CD14-positive monocyte (primary cell): ENCODE data around the gene HES4. TPM values are rescaled to one million over a fixed set of nuclear protein-coding genes. Genes with fewer than 3 reads are reported as not detected.

Experiments used
- DNase-seq, 3 donors: peaks; one replicate each; pipeline ENCODE4 v3.0.0-alpha.2; 2011 to 2022
- H2AFZ ChIP-seq: 2 replicates; pipeline ENCODE4 v1.6.0; 2012; ENCODE audit warnings: mild to moderate bottlenecking, low read depth, low read length, inconsistent platforms; ENCODE audit not compliant: insufficient read depth, poor library complexity, severe bottlenecking
- H3K27ac ChIP-seq, 2 donors: 1 replicate in 1 of 2; 2 replicates in 1 of 2; pipeline ENCODE4 v1.5.1; 2012 to 2013; ENCODE audit warnings: low read length in 2 of 2, control low read depth in 1 of 2, inconsistent platforms in 1 of 2, low read depth in 1 of 2, mild to moderate bottlenecking in 1 of 2
- H3K27me3 ChIP-seq, 2 donors: one replicate each; pipeline versions ENCODE4 v1.6.0 to v1.6.1; 2011 to 2013; ENCODE audit warnings: low read length in 2 of 2; ENCODE audit not compliant: control insufficient read depth in 2 of 2, insufficient read depth in 2 of 2
- H3K36me3 ChIP-seq, 2 donors: replicated peaks in 1 of 2; 1 replicate in 1 of 2; 2 replicates in 1 of 2; pipeline versions ENCODE4 v1.5.1 to v1.6.1; 2012 to 2013; ENCODE audit warnings: low read length in 2 of 2, control low read depth in 1 of 2, inconsistent platforms in 1 of 2, mild to moderate bottlenecking in 1 of 2; ENCODE audit not compliant: insufficient read depth in 2 of 2, control insufficient read depth in 1 of 2
- H3K4me1 ChIP-seq, 2 donors: 1 replicate in 1 of 2; 2 replicates in 1 of 2; pipeline versions ENCODE4 v1.5.1 to v1.6.1; 2012 to 2013; ENCODE audit warnings: low read length in 2 of 2, control low read depth in 1 of 2, inconsistent platforms in 1 of 2, mild to moderate bottlenecking in 1 of 2, moderate library complexity in 1 of 2; ENCODE audit not compliant: insufficient read depth in 2 of 2, control insufficient read depth in 1 of 2
- H3K4me2 ChIP-seq: replicated peaks from 2 replicates; pipeline ENCODE3; 2012; ENCODE audit warnings: low read length, moderate library complexity, mild to moderate bottlenecking; ENCODE audit not compliant: poor library complexity, severe bottlenecking; ENCODE audit errors: extremely low read depth
- H3K4me3 ChIP-seq, 3 experiments: fragments of 200-600 bp in 1 of 3; sonication (generic) in 1 of 3; replicated peaks in 1 of 3; 1 replicate in 2 of 3; 2 replicates in 1 of 3; pipeline ENCODE4 v1.5.1; 2011 to 2013; ENCODE audit warnings: low read length in 3 of 3, mild to moderate bottlenecking in 3 of 3, control low read depth in 2 of 3, low read depth in 2 of 3, inconsistent platforms in 1 of 3, moderate library complexity in 1 of 3
- H3K79me2 ChIP-seq: 2 replicates; pipeline ENCODE4 v1.6.0; 2012; ENCODE audit warnings: mild to moderate bottlenecking, control low read depth, inconsistent platforms, low read length, moderate library complexity; ENCODE audit not compliant: insufficient read depth
- H3K9ac ChIP-seq: 2 replicates; pipeline ENCODE4 v1.6.0; 2017; ENCODE audit warnings: low read length, mild to moderate bottlenecking; ENCODE audit not compliant: insufficient read depth, poor library complexity, severe bottlenecking
- H3K9me3 ChIP-seq, 2 donors: replicated peaks in 1 of 2; 1 replicate in 1 of 2; 2 replicates in 1 of 2; pipeline versions ENCODE4 v1.5.1 to v1.6.1; 2012 to 2013; ENCODE audit warnings: low read length in 2 of 2, control low read depth in 1 of 2; ENCODE audit not compliant: control insufficient read depth in 1 of 2, insufficient read depth in 1 of 2
- H4K20me1 ChIP-seq: 2 replicates; pipeline ENCODE4 v1.6.0; 2012; ENCODE audit warnings: mild to moderate bottlenecking, low read length, control low read depth, moderate library complexity; ENCODE audit not compliant: insufficient read depth
- H3K27ac Mint-ChIP-seq, 7 donors: one replicate each; pipeline ENCODE4 v1.8.0; 2020; ENCODE audit warnings: mild to moderate bottlenecking in 7 of 7, mixed read lengths in 7 of 7, moderate library complexity in 6 of 7, inconsistent platforms in 2 of 7
- H3K27me3 Mint-ChIP-seq, 3 donors: one replicate each; pipeline ENCODE4 v1.8.0; 2021 to 2022; ENCODE audit warnings: low read depth in 3 of 3, mild to moderate bottlenecking in 3 of 3, mixed read lengths in 3 of 3, moderate library complexity in 3 of 3, inconsistent platforms in 1 of 3
- H3K36me3 Mint-ChIP-seq, 2 donors: one replicate each; pipeline ENCODE4 v1.8.0; 2020; ENCODE audit warnings: mixed read lengths in 2 of 2, inconsistent platforms in 1 of 2, mild to moderate bottlenecking in 1 of 2
- H3K4me1 Mint-ChIP-seq: one replicate; pipeline ENCODE4 v1.8.0; 2020; ENCODE audit warnings: mild to moderate bottlenecking, mixed read lengths
- H3K4me3 Mint-ChIP-seq, 2 donors: one replicate each; pipeline ENCODE4 v1.8.0; 2020; ENCODE audit warnings: mild to moderate bottlenecking in 2 of 2, mixed read lengths in 2 of 2, moderate library complexity in 1 of 2
- H3K9me3 Mint-ChIP-seq, 7 donors: one replicate each; pipeline ENCODE4 v1.8.0; 2020 to 2022; ENCODE audit warnings: mixed read lengths in 7 of 7, mild to moderate bottlenecking in 6 of 7, moderate library complexity in 6 of 7, inconsistent platforms in 2 of 7
- CTCF ChIP-seq: fragments of 200-600 bp; IDR thresholded peaks from one replicate; pipeline ENCODE4 v1.8.0; 2022; ENCODE audit warnings: antibody characterized with exemption, mild to moderate bottlenecking
- WGBS: methylation state at CpG from one replicate; pipeline ENCODE4 v1.1.5; 2013; ENCODE audit warnings: missing lambda C conversion rate; ENCODE audit not compliant: insufficient coverage; 5-methylcytosine and 5-hydroxymethylcytosine counted together
- intact Hi-C, 2 donors: fragments of 100-400 bp; cut with micrococcal nuclease; formaldehyde crosslinking; loops; one replicate each; pipeline versions ENCODE4 v1.15.0 to v1.15.1; 2023
- polyA plus RNA-seq, 3 donors: library from polyadenylated mRNA; depleted of rRNA in 1 of 3; unstranded in 2 of 3; stranded (reverse) in 1 of 3; fragments of 300-500 nt in 2 of 3; fragments of >200 nt in 1 of 3; fragmentation: Illumina TruSeq in 2 of 3; gene quantifications; 1 replicate in 2 of 3; 2 replicates in 1 of 3; pipeline ENCODE4 v1.2.3, GENCODE V29; 2012 to 2021
- small RNA-seq: library from RNA; depleted of rRNA; stranded (forward); fragments of <200 nt; gene quantifications from one replicate; pipeline ENCODE3, GENCODE V24; 2012; ENCODE audit warnings: low read depth; ENCODE audit not compliant: insufficient read length

HES4 gene
- polyA plus RNA-seq, 3 donors, result 1.4 to 26.8 (median 2.0) TPM

- no peak overlapping the region for H3K4me3 ChIP-seq
- Mint-ChIP-seq H3K9me3 (no peaks in the 10 kb centered on the region), H3K27me3 (peaks cover 0 to 6% (median 0%) of the 10 kb centered on the region in 3 donors), H3K36me3 (peaks cover 85 to 99% of the 10 kb centered on the region in 2 donors), H3K27ac (peak overlapping the region in 1 of 7 donors; percentile 35), H3K4me3 (no peak overlapping the region), H3K4me1 (peaks cover 10% of the 10 kb centered on the region)
- no peak overlapping the region for H3K4me2 ChIP-seq
- no peak overlapping the region for H3K9ac ChIP-seq
- intact Hi-C loops, result no loop called here
- peaks cover 96 to 100% of the 10 kb centered on the region in 2 donors for H3K36me3 ChIP-seq
- no peaks in the 10 kb centered on the region for H3K79me2 ChIP-seq
- no peak overlapping the region for H3K27ac ChIP-seq
- H3K27me3 ChIP-seq, result no peaks in the 10 kb centered on the region
- 94% methylated on average over 12 of the region's 23 CpGs for WGBS
- H2AFZ ChIP-seq, result no peak overlapping the region
- no peaks in the 10 kb centered on the region for H3K9me3 ChIP-seq
- H3K4me1 ChIP-seq, result peaks cover 0 to 12% of the 10 kb centered on the region in 2 donors
- H4K20me1 ChIP-seq, result peaks cover 42% of the 10 kb centered on the region
- DNase-seq, result no peak
- no peak for TF ChIP-seq CTCF
Observed at GRCh38 chr1:950881-951280, 49.0 kb downstream of the HES4 start.

- DNase-seq, result no peak
- H4K20me1 ChIP-seq, result peaks cover 42% of the 10 kb centered on the region
- no peaks in the 10 kb centered on the region for H3K27me3 ChIP-seq
- Mint-ChIP-seq H3K4me1 (peaks cover 4% of the 10 kb centered on the region), H3K36me3 (peaks cover 86 to 99% of the 10 kb centered on the region in 2 donors), H3K9me3 (no peaks in the 10 kb centered on the region), H3K27ac (no peak overlapping the region), H3K4me3 (no peak overlapping the region), H3K27me3 (peaks cover 0 to 6% (median 3%) of the 10 kb centered on the region in 3 donors)
- H3K4me2 ChIP-seq, result no peak overlapping the region
- intact Hi-C loops, result no loop called here
- no peaks in the 10 kb centered on the region for H3K9me3 ChIP-seq
- WGBS, result 98% methylated on average over 9 of the region's 9 CpGs
- H3K36me3 ChIP-seq, result peaks cover 96 to 100% of the 10 kb centered on the region in 2 donors
- H2AFZ ChIP-seq, result no peak overlapping the region
- H3K9ac ChIP-seq, result no peak overlapping the region
- no peak overlapping the region for H3K4me3 ChIP-seq
- H3K79me2 ChIP-seq, result no peaks in the 10 kb centered on the region
- no peak for TF ChIP-seq CTCF
- H3K4me1 ChIP-seq, result peaks cover 0 to 6% of the 10 kb centered on the region in 2 donors
- H3K27ac ChIP-seq, result no peak overlapping the region
Observed at GRCh38 chr1:950268-950667, 49.6 kb downstream of the HES4 start.

Small RNA genes within 50 kb of the gene (small RNA-seq; reads per million reads assigned to genes)
- not detected for gene AL645608.3

Other genes with a start within 250 kb of the HES4 start
- not detected for gene SAMD11, start 76.2 kb downstream of the HES4 start, polyA plus RNA-seq
- gene NOC2L, start 40.8 kb downstream of the HES4 start, polyA plus RNA-seq, result 10 to 100 TPM; 34.5 to 47.9 (median 35.8) TPM
- gene KLHL17, start 39.5 kb downstream of the HES4 start, polyA plus RNA-seq, result 10 to 100 TPM in 1 of 3 donors, under 1 TPM in 2; 0.31 to 48.1 (median 0.71) TPM
- 1 to 10 TPM in 1 of 3 donors, under 1 TPM in 2; 0.21 to 1.5 (median 0.62) TPM for gene PLEKHN1, start 33.6 kb downstream of the HES4 start, polyA plus RNA-seq
- gene PERM1, start 18.0 kb downstream of the HES4 start, polyA plus RNA-seq, result not detected
- gene ISG15, start 13.4 kb upstream of the HES4 start, polyA plus RNA-seq, result 100 to 1,000 TPM; 128 to 241 (median 145) TPM
- gene AGRN, start 20.0 kb upstream of the HES4 start, polyA plus RNA-seq, result 1 to 10 TPM in 1 of 3 donors, under 1 TPM in 2; 0.06 to 4.7 (median 0.43) TPM
- gene RNF223, start 74.2 kb upstream of the HES4 start, polyA plus RNA-seq, result not detected
- 10 to 100 TPM in 1 of 3 donors, 1 to 10 TPM in 2; 3.0 to 18.8 (median 3.3) TPM for gene C1orf159, start 116.0 kb upstream of the HES4 start, polyA plus RNA-seq
- under 1 TPM in 1 of 3 donors, not detected in 2; 0.06 TPM for gene TTLL10, start 173.8 kb upstream of the HES4 start, polyA plus RNA-seq
- gene TNFRSF18, start 206.5 kb upstream of the HES4 start, polyA plus RNA-seq, result not detected
- gene TNFRSF4, start 214.1 kb upstream of the HES4 start, polyA plus RNA-seq, result under 1 TPM in 1 of 3 donors, not detected in 2; 0.05 TPM
- 10 to 100 TPM; 81.7 to 98.9 (median 89.0) TPM for gene SDF4, start 231.9 kb upstream of the HES4 start, polyA plus RNA-seq
- 1 to 10 TPM; 1.9 to 8.8 (median 7.2) TPM for gene B3GALT6, start 232.1 kb upstream of the HES4 start, polyA plus RNA-seq
- 1 to 10 TPM in 1 of 3 donors, not detected in 2; 1.1 TPM for gene C1QTNF12, start 246.6 kb upstream of the HES4 start, polyA plus RNA-seq